ENCODE data around the gene JAG1.
"Not testable (repeated sequence)": the region's sequence is repeated elsewhere in the genome, so short reads cannot be mapped to it uniquely, and the experiment has no call there.

JAG1 gene

GRCh38 chr20:10637563-10637962 lies 36.2 kb downstream of the JAG1 start:
- peak; percentile 86 for DNase-seq (ENCODE audit: low read depth, low spot score)

GRCh38 chr20:10637031-10637559 lies 36.7 kb downstream of the JAG1 start:
- DNase-seq (ENCODE audit: low read depth, low spot score) = no peak

GRCh38 chr20:10636326-10636818 lies 37.4 kb downstream of the JAG1 start:
- no peak for DNase-seq (ENCODE audit: low read depth, low spot score)

GRCh38 chr20:10635476-10636208 lies 38.2 kb downstream of the JAG1 start:
- DNase-seq (ENCODE audit: low read depth, low spot score) = no peak

GRCh38 chr20:10634683-10635411 lies 39.0 kb downstream of the JAG1 start:
- DNase-seq (ENCODE audit: low read depth, low spot score) = no peak

GRCh38 chr20:10634211-10634610 lies 39.6 kb downstream of the JAG1 start:
- DNase-seq (ENCODE audit: low read depth, low spot score) = no peak

GRCh38 chr20:10633718-10634117 lies 40.1 kb downstream of the JAG1 start:
- DNase-seq (ENCODE audit: low read depth, low spot score) = no peak

GRCh38 chr20:10632721-10633509 lies 40.9 kb downstream of the JAG1 start:
- no peak for DNase-seq (ENCODE audit: low read depth, low spot score)

- no peak for DNase-seq (ENCODE audit: low read depth, low spot score)
These were observed 42.7 kb downstream of the JAG1 start for GRCh38 chr20:10631126-10631525.

GRCh38 chr20:10629946-10630650 lies 43.7 kb downstream of the JAG1 start:
- no peak for DNase-seq (ENCODE audit: low read depth, low spot score)

- DNase-seq (ENCODE audit: low read depth, low spot score) = no peak
These were observed 46.9 kb downstream of the JAG1 start for GRCh38 chr20:10626896-10627295.

GRCh38 chr20:10625641-10626040 lies 48.2 kb downstream of the JAG1 start:
- DNase-seq (ENCODE audit: low read depth, low spot score) = no peak

- no peak for DNase-seq (ENCODE audit: low read depth, low spot score)
These were observed 51.0 kb downstream of the JAG1 start for GRCh38 chr20:10622657-10623418.

GRCh38 chr20:10621149-10621548 lies 52.6 kb downstream of the JAG1 start:
- DNase-seq (ENCODE audit: low read depth, low spot score) = no peak

- no peak for DNase-seq (ENCODE audit: low read depth, low spot score)
These were observed 54.4 kb downstream of the JAG1 start for GRCh38 chr20:10619427-10619826.

- no peak for DNase-seq (ENCODE audit: low read depth, low spot score)
These were observed 55.1 kb downstream of the JAG1 start for GRCh38 chr20:10618611-10619245.

- DNase-seq (ENCODE audit: low read depth, low spot score) = not testable (repeated sequence)
These were observed 56.2 kb downstream of the JAG1 start for GRCh38 chr20:10617549-10618133.

- DNase-seq (ENCODE audit: low read depth, low spot score) = no peak
These were observed 57.6 kb downstream of the JAG1 start for GRCh38 chr20:10616212-10616611.

- DNase-seq (ENCODE audit: low read depth, low spot score) = no peak
These were observed 59.9 kb downstream of the JAG1 start for GRCh38 chr20:10613911-10614310.

GRCh38 chr20:10613426-10613825 lies 60.4 kb downstream of the JAG1 start:
- DNase-seq (ENCODE audit: low read depth, low spot score) = not testable (repeated sequence)

Measured in iPS DF 19.7 (cell line).